Astrocyte (in vitro differentiated cells and primary cell): Measurements from ENCODE around the gene TMEM271. TPM values are rescaled to one million over a fixed set of nuclear protein-coding genes. Genes with fewer than 3 reads are reported as not detected.

Experiments used
- DNase-seq: peaks from one replicate; pipeline ENCODE4 v3.0.0-alpha.2; 2010; ENCODE audit warnings: low read depth
- FAIRE-seq: peaks from 2 replicates; lab custom pipeline; 2011; peaks lifted over from hg19 to GRCh38; lab: Jason Lieb, UNC
- H2AFZ ChIP-seq: 2 replicates; pipeline ENCODE4 v1.6.0; 2012; ENCODE audit warnings: low read depth, low read length, inconsistent platforms
- H3K27ac ChIP-seq: 2 replicates; pipeline ENCODE4 v1.5.1; 2011; ENCODE audit warnings: low read depth, low read length, inconsistent platforms
- H3K27me3 ChIP-seq: 2 replicates; pipeline ENCODE4 v1.6.0; 2011; ENCODE audit warnings: low read length, inconsistent platforms; ENCODE audit not compliant: insufficient read depth
- H3K36me3 ChIP-seq: 2 replicates; pipeline ENCODE4 v1.5.1; 2011; ENCODE audit warnings: low read length, inconsistent platforms; ENCODE audit not compliant: insufficient read depth
- H3K4me1 ChIP-seq: 2 replicates; pipeline ENCODE4 v1.5.1; 2011; ENCODE audit warnings: low read length, inconsistent platforms; ENCODE audit not compliant: insufficient read depth
- H3K4me2 ChIP-seq: 2 replicates; pipeline ENCODE4 v1.6.0; 2012; ENCODE audit warnings: low read length, inconsistent platforms
- H3K4me3 ChIP-seq: 2 replicates; pipeline ENCODE4 v1.5.1; 2011; ENCODE audit warnings: low read depth, mild to moderate bottlenecking, low read length, inconsistent platforms; ENCODE audit not compliant: insufficient read depth
- H3K79me2 ChIP-seq: 2 replicates; pipeline ENCODE4 v1.6.0; 2012; ENCODE audit warnings: mild to moderate bottlenecking, low read length, inconsistent platforms; ENCODE audit not compliant: insufficient read depth
- H3K9ac ChIP-seq: 2 replicates; pipeline ENCODE4 v1.6.0; 2012; ENCODE audit warnings: mild to moderate bottlenecking, low read length, inconsistent platforms
- H3K9me3 ChIP-seq: 2 replicates; pipeline ENCODE4 v1.5.1; 2012; ENCODE audit warnings: low read depth, mild to moderate bottlenecking, low read length, inconsistent platforms; ENCODE audit not compliant: insufficient read depth
- H4K20me1 ChIP-seq: 2 replicates; pipeline ENCODE4 v1.6.0; 2012; ENCODE audit warnings: low read length, inconsistent platforms; ENCODE audit not compliant: insufficient read depth
- H3K27ac Mint-ChIP-seq: one replicate; pipeline ENCODE4 v1.8.0; 2021; ENCODE audit warnings: mild to moderate bottlenecking, mixed read lengths; ENCODE audit not compliant: unreplicated experiment
- H3K27me3 Mint-ChIP-seq: one replicate; pipeline ENCODE4 v1.8.0; 2021; ENCODE audit warnings: low read depth, mixed read lengths; ENCODE audit not compliant: unreplicated experiment
- H3K36me3 Mint-ChIP-seq: one replicate; pipeline ENCODE4 v1.8.0; 2021; ENCODE audit warnings: low read depth, mixed read lengths; ENCODE audit not compliant: unreplicated experiment
- H3K4me1 Mint-ChIP-seq: one replicate; pipeline ENCODE4 v1.8.0; 2021; ENCODE audit warnings: low read depth, mixed read lengths; ENCODE audit not compliant: unreplicated experiment
- H3K4me3 Mint-ChIP-seq: one replicate; pipeline ENCODE4 v1.8.0; 2021; ENCODE audit warnings: mild to moderate bottlenecking, moderate library complexity, mixed read lengths; ENCODE audit not compliant: unreplicated experiment
- H3K9me3 Mint-ChIP-seq: one replicate; pipeline ENCODE4 v1.8.0; 2021; ENCODE audit warnings: mild to moderate bottlenecking, mixed read lengths; ENCODE audit not compliant: unreplicated experiment
- CTCF ChIP-seq: IDR thresholded peaks from 2 replicates; pipeline ENCODE4 v1.5.1; 2011; ENCODE audit warnings: low read depth, mild to moderate bottlenecking, inconsistent platforms, low read length, moderate library complexity; ENCODE audit not compliant: insufficient read depth
- EZH2 ChIP-seq: IDR thresholded peaks from 2 replicates; pipeline ENCODE4 v1.6.1; 2012; ENCODE audit warnings: mild to moderate bottlenecking, low read length, inconsistent platforms; ENCODE audit not compliant: insufficient read depth
- total RNA-seq: library from RNA; stranded (reverse); gene quantifications from 2 replicates; pipeline ENCODE4 v1.2.1, GENCODE V29; 2021

The TMEM271 gene
- total RNA-seq, 1 donor from 2014 or later: 4.4 TPM

- no peak for DNase-seq
- Histone ChIP-seq H3K4me3 (no peak overlapping the region), H3K27me3 (peaks cover 21% of the 10 kb centered on the region), H3K79me2 (no peaks in the 10 kb centered on the region), H3K36me3 (no peaks in the 10 kb centered on the region), H3K4me2 (no peak overlapping the region), H3K4me1 (no peaks in the 10 kb centered on the region), H3K9ac (no peak overlapping the region), H4K20me1 (no peaks in the 10 kb centered on the region), H3K9me3 (peaks cover 5% of the 10 kb centered on the region), H3K27ac (no peak overlapping the region), H2AFZ (no peak overlapping the region)
- Mint-ChIP-seq H3K4me1 (peaks cover 3% of the 10 kb centered on the region), H3K36me3 (peaks cover 5% of the 10 kb centered on the region), H3K9me3 (peaks cover 2% of the 10 kb centered on the region), H3K27me3 (peaks cover 63% of the 10 kb centered on the region), H3K4me3 (no peak overlapping the region), H3K27ac (no peak overlapping the region)
- no peak for FAIRE-seq
- TF ChIP-seq CTCF (no peak), EZH2 (no peak)
Measured at GRCh38 chr4:571838-572572, 4.1 kb downstream of the TMEM271 start.

GRCh38 chr4:570754-571153, 5.3 kb downstream of the TMEM271 start:
- peaks cover 6% of the 10 kb centered on the region for H3K9me3 Mint-ChIP-seq
- H3K27ac Mint-ChIP-seq: no peak overlapping the region
- no peak for DNase-seq
- Histone ChIP-seq H3K4me1 (no peaks in the 10 kb centered on the region), H3K79me2 (no peaks in the 10 kb centered on the region), H3K27me3 (peaks cover 21% of the 10 kb centered on the region), H3K36me3 (no peaks in the 10 kb centered on the region), H3K4me2 (no peak overlapping the region), H3K9me3 (peaks cover 5% of the 10 kb centered on the region), H3K27ac (no peak overlapping the region), H4K20me1 (no peaks in the 10 kb centered on the region), H3K9ac (no peak overlapping the region), H2AFZ (no peak overlapping the region), H3K4me3 (no peak overlapping the region)
- H3K36me3 Mint-ChIP-seq: peaks cover 5% of the 10 kb centered on the region
- no peak overlapping the region for H3K4me3 Mint-ChIP-seq
- TF ChIP-seq CTCF (no peak), EZH2 (no peak)
- H3K27me3 Mint-ChIP-seq: peaks cover 70% of the 10 kb centered on the region
- H3K4me1 Mint-ChIP-seq: peaks cover 3% of the 10 kb centered on the region
- no peak for FAIRE-seq
